ENCODE measurements around the gene DRC7.
A peak's percentile ranks its signal among the peaks of the same experiment; 100 is the strongest.

The DRC7 gene

GRCh38 chr16:57755061-57755684, 60.6 kb downstream of the DRC7 start:
- DNase-seq = no peak
- no peaks in the 10 kb centered on the region for H3K9me3 ChIP-seq (ENCODE audit: severe bottlenecking)
- H3K27ac ChIP-seq = no peak overlapping the region
- no peak overlapping the region for H3K4me3 ChIP-seq (ENCODE audit: low read depth, low read length)
- TF ChIP-seq, protein P1, sequence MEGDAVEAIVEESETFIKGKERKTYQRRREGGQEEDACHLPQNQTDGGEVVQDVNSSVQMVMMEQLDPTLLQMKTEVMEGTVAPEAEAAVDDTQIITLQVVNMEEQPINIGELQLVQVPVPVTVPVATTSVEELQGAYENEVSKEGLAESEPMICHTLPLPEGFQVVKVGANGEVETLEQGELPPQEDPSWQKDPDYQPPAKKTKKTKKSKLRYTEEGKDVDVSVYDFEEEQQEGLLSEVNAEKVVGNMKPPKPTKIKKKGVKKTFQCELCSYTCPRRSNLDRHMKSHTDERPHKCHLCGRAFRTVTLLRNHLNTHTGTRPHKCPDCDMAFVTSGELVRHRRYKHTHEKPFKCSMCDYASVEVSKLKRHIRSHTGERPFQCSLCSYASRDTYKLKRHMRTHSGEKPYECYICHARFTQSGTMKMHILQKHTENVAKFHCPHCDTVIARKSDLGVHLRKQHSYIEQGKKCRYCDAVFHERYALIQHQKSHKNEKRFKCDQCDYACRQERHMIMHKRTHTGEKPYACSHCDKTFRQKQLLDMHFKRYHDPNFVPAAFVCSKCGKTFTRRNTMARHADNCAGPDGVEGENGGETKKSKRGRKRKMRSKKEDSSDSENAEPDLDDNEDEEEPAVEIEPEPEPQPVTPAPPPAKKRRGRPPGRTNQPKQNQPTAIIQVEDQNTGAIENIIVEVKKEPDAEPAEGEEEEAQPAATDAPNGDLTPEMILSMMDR (IDR thresholded peaks at IDR 0.05; ENCODE audit: low read depth, low read length) = peak; percentile 30
- peaks cover 51% of the 10 kb centered on the region for H3K36me3 ChIP-seq
- no peaks in the 10 kb centered on the region for H3K27me3 ChIP-seq (ENCODE audit: insufficient read depth, low read depth, severe bottlenecking)

DNA sequence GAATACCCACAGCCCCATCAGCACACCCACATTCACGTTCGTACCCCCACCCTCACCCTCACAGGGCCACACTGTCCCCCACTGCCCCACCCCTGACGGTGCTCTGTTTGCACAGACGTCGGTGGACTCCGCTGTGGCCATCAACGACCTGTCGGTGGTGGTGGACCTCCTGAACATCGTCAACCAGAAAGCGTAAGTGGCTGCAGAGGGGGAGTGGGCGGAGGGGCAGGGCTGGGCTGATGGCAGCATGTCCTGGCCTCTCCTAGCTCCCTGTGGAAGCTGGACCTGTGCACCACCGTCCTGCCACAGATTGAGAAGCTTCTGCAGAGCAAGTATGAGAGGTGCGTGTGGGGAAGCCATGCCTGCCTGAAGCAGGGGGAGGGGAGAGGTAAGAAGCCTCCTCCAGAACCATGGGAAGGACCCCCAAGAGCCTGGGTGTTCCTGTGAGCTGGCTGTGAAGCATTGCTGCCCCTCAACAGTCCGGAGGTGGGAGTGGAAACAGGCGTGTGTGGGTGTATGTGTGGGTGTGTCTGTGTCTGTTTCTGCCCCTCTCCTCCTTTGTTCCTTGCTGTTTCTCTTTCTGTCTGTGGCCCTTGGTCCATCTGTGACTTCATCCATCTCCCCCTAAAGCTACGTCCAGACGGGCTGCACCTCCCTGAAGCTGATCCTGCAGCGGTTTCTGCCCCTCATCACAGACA, 61.3 kb downstream of the DRC7 start:
- TF ChIP-seq, protein P1 (IDR thresholded peaks at IDR 0.05; ENCODE audit: low read depth, low read length) = no peak
- DNase-seq = no peak
- Histone ChIP-seq H3K27me3 (ENCODE audit: insufficient read depth, low read depth, severe bottlenecking) (no peaks in the 10 kb centered on the region), H3K9me3 (ENCODE audit: severe bottlenecking) (no peaks in the 10 kb centered on the region), H3K27ac (no peak overlapping the region), H3K4me3 (ENCODE audit: low read depth, low read length) (no peak overlapping the region), H3K36me3 (peaks cover 51% of the 10 kb centered on the region)

DNA sequence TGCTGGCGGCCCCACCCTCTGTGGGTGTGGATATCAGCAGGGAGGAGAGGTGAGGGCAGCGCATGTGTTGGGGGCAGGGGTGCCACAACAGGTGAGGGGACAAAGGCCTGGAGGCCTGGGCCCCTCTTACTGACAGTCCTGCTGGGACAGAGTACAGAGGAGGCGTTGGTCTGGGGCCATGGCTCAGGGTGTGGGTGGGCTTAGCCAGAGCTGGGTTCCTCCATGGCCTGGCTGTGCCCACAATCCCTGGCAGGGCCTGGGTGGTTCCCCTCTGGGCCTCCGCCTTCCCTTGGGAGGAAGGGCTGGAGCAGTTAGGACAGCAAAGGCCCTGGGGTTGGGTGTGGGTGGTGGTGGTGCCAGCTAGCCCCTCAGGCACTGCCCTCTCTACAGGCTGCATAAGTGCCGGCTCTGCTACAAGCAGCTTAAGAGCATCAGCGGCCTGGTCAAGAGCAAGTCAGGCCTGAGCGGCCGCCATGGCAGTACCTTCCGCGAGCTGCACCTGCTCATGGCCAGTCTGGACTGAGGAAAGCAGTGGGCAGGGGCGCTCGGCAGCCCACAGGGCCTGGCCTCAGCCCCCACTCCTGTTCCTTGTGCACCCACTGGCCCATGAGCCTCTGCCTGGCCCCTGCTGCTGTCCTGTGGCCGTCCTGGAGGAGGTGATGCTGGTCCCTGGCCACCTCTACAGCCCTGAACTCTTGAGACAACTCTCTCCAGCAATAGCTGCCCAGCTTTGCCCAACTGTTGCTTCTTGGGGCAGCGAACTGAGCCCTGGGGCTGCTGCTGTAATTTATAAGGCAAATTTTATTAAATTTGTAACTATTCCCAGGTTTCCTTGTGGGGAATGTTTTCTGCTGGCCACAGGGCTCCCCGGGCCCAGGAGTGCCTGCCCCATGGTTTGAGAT, 62.1 kb downstream of the DRC7 start:
- Histone ChIP-seq H3K27ac (no peak overlapping the region), H3K9me3 (ENCODE audit: severe bottlenecking) (no peaks in the 10 kb centered on the region), H3K36me3 (peaks cover 51% of the 10 kb centered on the region), H3K27me3 (ENCODE audit: insufficient read depth, low read depth, severe bottlenecking) (no peaks in the 10 kb centered on the region), H3K4me3 (ENCODE audit: low read depth, low read length) (no peak overlapping the region)
- TF ChIP-seq, protein P1 (IDR thresholded peaks at IDR 0.05; ENCODE audit: low read depth, low read length) = no peak
- no peak for DNase-seq

DNA sequence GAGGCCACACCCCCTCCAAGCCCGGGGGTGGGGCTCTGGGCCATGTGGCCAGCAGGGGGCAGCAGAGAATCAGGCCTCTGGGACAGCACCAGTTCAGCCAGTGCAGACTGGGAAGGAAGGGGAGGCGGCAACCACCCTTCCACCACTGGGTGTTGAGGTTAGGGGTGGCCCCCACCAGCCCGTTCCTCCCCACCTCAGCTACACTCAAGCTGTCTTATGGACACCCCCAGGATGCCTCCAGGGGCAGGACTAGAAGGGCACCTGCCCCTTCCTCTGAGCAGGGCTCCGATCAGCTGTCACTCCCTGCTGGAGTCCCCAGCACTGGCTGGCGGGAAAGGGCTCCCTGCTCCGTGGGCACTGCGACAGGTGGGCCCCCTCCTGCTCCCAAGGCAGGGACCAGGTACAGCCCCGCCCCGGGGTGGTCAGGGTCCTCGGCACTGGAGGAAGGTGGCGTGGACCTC, 62.8 kb downstream of the DRC7 start:
- Histone ChIP-seq H3K36me3 (peaks cover 46% of the 10 kb centered on the region), H3K27ac (no peak overlapping the region), H3K27me3 (ENCODE audit: insufficient read depth, low read depth, severe bottlenecking) (no peaks in the 10 kb centered on the region), H3K4me3 (ENCODE audit: low read depth, low read length) (no peak overlapping the region), H3K9me3 (ENCODE audit: severe bottlenecking) (no peaks in the 10 kb centered on the region)
- DNase-seq = peak; percentile 84
- TF ChIP-seq, protein P1 (IDR thresholded peaks at IDR 0.05; ENCODE audit: low read depth, low read length) = peak; percentile 90

- no peaks in the 10 kb centered on the region for H3K9me3 ChIP-seq (ENCODE audit: severe bottlenecking)
- TF ChIP-seq, protein P1 (IDR thresholded peaks at IDR 0.05; ENCODE audit: low read depth, low read length) = no peak
- no peak for DNase-seq
- H3K4me3 ChIP-seq (ENCODE audit: low read depth, low read length) = no peak overlapping the region
- peaks cover 46% of the 10 kb centered on the region for H3K36me3 ChIP-seq
- no peak overlapping the region for H3K27ac ChIP-seq
- H3K27me3 ChIP-seq (ENCODE audit: insufficient read depth, low read depth, severe bottlenecking) = no peaks in the 10 kb centered on the region
Observed at GRCh38 chr16:57757883-57758282, 63.3 kb downstream of the DRC7 start.

Data from WERI-Rb-1 (cell line).